Neuronal stem cell (in vitro differentiated cells): ENCODE measurements around the gene TSPO.

Experiments used
- DNase-seq: peaks from one replicate; pipeline ENCODE4 v3.0.0-alpha.2; 2013; ENCODE audit warnings: low spot score
- H2AFZ ChIP-seq: one replicate; pipeline ENCODE4 v1.6.1; 2013; ENCODE audit warnings: mild to moderate bottlenecking, low read length, inconsistent platforms
- H2AK5ac ChIP-seq: 2 replicates; pipeline ENCODE4 v1.6.1; 2013; ENCODE audit warnings: low read depth, mild to moderate bottlenecking, inconsistent platforms, low read length, moderate library complexity, mixed read lengths
- H2BK120ac ChIP-seq: 2 replicates; pipeline ENCODE4 v1.6.1; 2013; ENCODE audit warnings: low read depth, mild to moderate bottlenecking, inconsistent platforms, low read length, moderate library complexity, mixed read lengths
- H2BK12ac ChIP-seq: one replicate; pipeline ENCODE4 v1.6.1; 2013; ENCODE audit warnings: low read length, inconsistent platforms
- H2BK15ac ChIP-seq: 2 replicates; pipeline ENCODE4 v1.6.1; 2013; ENCODE audit warnings: mild to moderate bottlenecking, low read length, inconsistent platforms, mixed read lengths
- H2BK5ac ChIP-seq: one replicate; pipeline ENCODE4 v1.6.1; 2013; ENCODE audit warnings: inconsistent platforms, mild to moderate bottlenecking, low read length, moderate library complexity
- H3K14ac ChIP-seq: one replicate; pipeline ENCODE4 v1.6.1; 2013; ENCODE audit warnings: low read length, inconsistent platforms
- H3K18ac ChIP-seq: 2 replicates; pipeline ENCODE4 v1.6.1; 2013; ENCODE audit warnings: low read length, inconsistent platforms
- H3K23ac ChIP-seq: 2 replicates; pipeline ENCODE4 v1.6.1; 2013; ENCODE audit warnings: low read depth, mild to moderate bottlenecking, mixed read lengths, low read length, inconsistent platforms; ENCODE audit not compliant: poor library complexity
- H3K27ac ChIP-seq: replicated peaks from 3 replicates; pipeline ENCODE4 v1.5.1; 2013; ENCODE audit warnings: low read length, inconsistent platforms
- H3K27me3 ChIP-seq, 3 experiments: 2 replicates each; pipeline ENCODE4 v1.6.1; 2013; ENCODE audit warnings: low read length in 3 of 3, mild to moderate bottlenecking in 2 of 3, inconsistent platforms in 1 of 3, low read depth in 1 of 3, mixed read lengths in 1 of 3, moderate library complexity in 1 of 3; ENCODE audit not compliant: control insufficient read depth in 3 of 3, insufficient read depth in 3 of 3
- H3K36me3 ChIP-seq, 2 donors: replicated peaks in 1 of 2; 2 replicates each; pipeline ENCODE4 v1.6.1; 2013; ENCODE audit warnings: low read length in 2 of 2; ENCODE audit not compliant: control insufficient read depth in 2 of 2, insufficient read depth in 2 of 2
- H3K4ac ChIP-seq: 2 replicates; pipeline ENCODE4 v1.6.1; 2013; ENCODE audit warnings: inconsistent platforms, mild to moderate bottlenecking, low read length, moderate library complexity
- H3K4me1 ChIP-seq, 2 donors: 1 replicate in 1 of 2; 2 replicates in 1 of 2; pipeline ENCODE4 v1.6.1; 2013; ENCODE audit warnings: low read length in 2 of 2, low read depth in 1 of 2; ENCODE audit not compliant: control insufficient read depth in 2 of 2, insufficient read depth in 1 of 2
- H3K4me2 ChIP-seq: one replicate; pipeline ENCODE4 v1.6.1; 2013; ENCODE audit warnings: mild to moderate bottlenecking, low read length, inconsistent platforms; ENCODE audit not compliant: insufficient read depth, poor library complexity, severe bottlenecking
- H3K4me3 ChIP-seq, 2 donors: 2 replicates each; pipeline ENCODE4 v1.5.1; 2013; ENCODE audit warnings: low read length in 2 of 2, mild to moderate bottlenecking in 2 of 2, inconsistent platforms in 1 of 2, moderate library complexity in 1 of 2
- H3K79me1 ChIP-seq: one replicate; pipeline ENCODE4 v1.6.1; 2013; ENCODE audit warnings: low read depth, mild to moderate bottlenecking, inconsistent platforms, low read length, moderate library complexity
- H3K9ac ChIP-seq: one replicate; pipeline ENCODE4 v1.6.1; 2013; ENCODE audit warnings: mild to moderate bottlenecking, low read depth, low read length, inconsistent platforms; ENCODE audit not compliant: poor library complexity
- H3K9me3 ChIP-seq, 2 donors: replicated peaks in 1 of 2; 2 replicates each; pipeline versions ENCODE3 to v1.6.1; 2013; ENCODE audit warnings: low read length in 2 of 2, mild to moderate bottlenecking in 2 of 2, inconsistent platforms in 1 of 2, low read depth in 1 of 2, mixed read lengths in 1 of 2, moderate library complexity in 1 of 2; ENCODE audit not compliant: control insufficient read depth in 2 of 2, insufficient read depth in 1 of 2
- H4K8ac ChIP-seq: one replicate; pipeline ENCODE4 v1.6.1; 2013; ENCODE audit warnings: low read depth, mild to moderate bottlenecking, inconsistent platforms, low read length, moderate library complexity
- H4K91ac ChIP-seq: one replicate; pipeline ENCODE4 v1.6.1; 2013; ENCODE audit warnings: low read length, low read depth, mild to moderate bottlenecking, inconsistent platforms; ENCODE audit not compliant: poor library complexity
- WGBS, 2 donors: extraction: QIAGEN DNeasy Blood & Tissue Kit; methylation state at CpG; one replicate each; pipeline ENCODE4 v1.1.7; 2013; ENCODE audit warnings: missing lambda C conversion rate in 2 of 2, mixed read lengths in 1 of 2; ENCODE audit not compliant: insufficient read length in 2 of 2, insufficient replicate concordance in 1 of 2; ENCODE audit errors: extremely low coverage in 2 of 2; 5-methylcytosine and 5-hydroxymethylcytosine counted together

Gene TSPO

GRCh38 chr22:43134553-43134952 lies 16.8 kb upstream of the TSPO start:
- no peak overlapping the region for H3K4me2 ChIP-seq
- H3K4me3 ChIP-seq = no peak overlapping the region
- no peak overlapping the region for H4K8ac ChIP-seq
- H3K79me1 ChIP-seq = peaks cover 3% of the 10 kb centered on the region
- H3K14ac ChIP-seq = no peak overlapping the region
- no peak overlapping the region for H3K18ac ChIP-seq
- no peak for DNase-seq
- H3K4ac ChIP-seq = no peak overlapping the region
- no peak overlapping the region for H2BK12ac ChIP-seq
- H2BK120ac ChIP-seq = no peak overlapping the region
- no peak overlapping the region for H3K27ac ChIP-seq
- no peak overlapping the region for H3K9ac ChIP-seq
- no peak overlapping the region for H2AFZ ChIP-seq
- peaks cover 0 to 2% (median 0%) of the 10 kb centered on the region in 3 experiments for H3K27me3 ChIP-seq
- H4K91ac ChIP-seq = no peak overlapping the region
- no CpG with 5 or more reads among the region's 4 CpGs for WGBS, 2 donors
- H3K9me3 ChIP-seq = no peaks in the 10 kb centered on the region
- H3K23ac ChIP-seq = no peak overlapping the region
- no peak overlapping the region for H2AK5ac ChIP-seq
- H3K36me3 ChIP-seq = peaks cover 45 to 84% of the 10 kb centered on the region in 2 donors
- peaks cover 0 to 1% of the 10 kb centered on the region in 2 donors for H3K4me1 ChIP-seq
- no peak overlapping the region for H2BK15ac ChIP-seq
- no peak overlapping the region for H2BK5ac ChIP-seq

GRCh38 chr22:43135565-43135964 lies 15.8 kb upstream of the TSPO start:
- Histone ChIP-seq H3K9me3 (no peaks in the 10 kb centered on the region), H3K27me3 (peaks cover 0 to 2% (median 0%) of the 10 kb centered on the region in 3 experiments), H3K18ac (no peak overlapping the region), H3K23ac (no peak overlapping the region), H3K14ac (no peak overlapping the region), H3K4me1 (no peaks in the 10 kb centered on the region), H3K79me1 (peaks cover 3% of the 10 kb centered on the region), H2AFZ (no peak overlapping the region), H2BK5ac (no peak overlapping the region), H3K36me3 (peaks cover 51 to 94% of the 10 kb centered on the region in 2 donors), H3K4me3 (peak overlapping the region in 1 of 2 donors; percentile 1), H4K91ac (peak overlapping the region; percentile 44), H3K27ac (no peak overlapping the region), H3K4me2 (no peak overlapping the region), H3K4ac (no peak overlapping the region), H2BK15ac (no peak overlapping the region), H3K9ac (no peak overlapping the region), H4K8ac (no peak overlapping the region), H2BK12ac (no peak overlapping the region), H2BK120ac (no peak overlapping the region), H2AK5ac (no peak overlapping the region)
- WGBS, 2 donors = no CpG with 5 or more reads among the region's 5 CpGs
- no peak for DNase-seq

- Histone ChIP-seq H3K79me1 (peaks cover 7% of the 10 kb centered on the region), H2AK5ac (no peak overlapping the region), H3K23ac (no peak overlapping the region), H3K4ac (no peak overlapping the region), H3K27ac (no peak overlapping the region), H3K4me3 (no peak overlapping the region), H4K8ac (no peak overlapping the region), H3K4me2 (no peak overlapping the region), H2AFZ (no peak overlapping the region), H3K4me1 (no peaks in the 10 kb centered on the region), H2BK120ac (no peak overlapping the region), H2BK5ac (no peak overlapping the region), H3K36me3 (peaks cover 57 to 96% of the 10 kb centered on the region in 2 donors), H2BK15ac (no peak overlapping the region), H3K14ac (no peak overlapping the region), H2BK12ac (no peak overlapping the region), H3K9ac (no peak overlapping the region), H3K18ac (no peak overlapping the region), H3K27me3 (peaks cover 0 to 2% (median 0%) of the 10 kb centered on the region in 3 experiments), H4K91ac (no peak overlapping the region), H3K9me3 (no peaks in the 10 kb centered on the region)
- DNase-seq = no peak
- WGBS, 2 donors = no CpG with 5 or more reads among the region's 9 CpGs
Measured at GRCh38 chr22:43136255-43136654, 15.1 kb upstream of the TSPO start.

DNA sequence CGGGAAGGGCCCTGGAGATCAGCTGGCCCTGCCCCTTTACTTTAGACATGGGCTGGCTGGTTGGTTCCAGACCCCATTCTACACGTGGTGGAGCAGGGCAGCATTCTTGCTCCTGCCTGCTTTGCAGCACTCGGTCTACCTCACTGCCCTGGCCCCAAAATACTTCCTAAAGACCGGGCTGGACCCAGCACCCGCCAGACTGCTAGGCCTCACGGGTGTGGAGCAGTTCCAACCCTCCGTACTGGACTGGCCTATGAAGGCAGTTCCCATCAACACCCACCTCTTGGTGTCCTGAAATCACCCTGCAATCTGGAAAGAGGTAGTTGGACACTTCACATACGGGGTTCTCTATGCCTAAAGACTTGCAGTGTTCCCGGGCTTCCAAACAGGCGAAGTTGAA lies 14.6 kb upstream of the TSPO start:
- peaks cover 0 to 2% (median 0%) of the 10 kb centered on the region in 3 experiments for H3K27me3 ChIP-seq
- H2AFZ ChIP-seq = no peak overlapping the region
- H3K4me2 ChIP-seq = no peak overlapping the region
- no peak overlapping the region for H2BK15ac ChIP-seq
- H2BK12ac ChIP-seq = no peak overlapping the region
- no peak overlapping the region for H4K91ac ChIP-seq
- no peak overlapping the region for H2BK120ac ChIP-seq
- H3K4me3 ChIP-seq = no peak overlapping the region
- H2BK5ac ChIP-seq = no peak overlapping the region
- no CpG with 5 or more reads among the region's 10 CpGs for WGBS, 2 donors
- H3K9ac ChIP-seq = no peak overlapping the region
- no peak overlapping the region for H3K4ac ChIP-seq
- peaks cover 55 to 93% of the 10 kb centered on the region in 2 donors for H3K36me3 ChIP-seq
- H3K79me1 ChIP-seq = peaks cover 8% of the 10 kb centered on the region
- H3K23ac ChIP-seq = no peak overlapping the region
- H3K9me3 ChIP-seq = no peaks in the 10 kb centered on the region
- no peak overlapping the region for H2AK5ac ChIP-seq
- no peak overlapping the region for H3K18ac ChIP-seq
- no peak for DNase-seq
- H4K8ac ChIP-seq = no peak overlapping the region
- H3K27ac ChIP-seq = no peak overlapping the region
- no peak overlapping the region for H3K14ac ChIP-seq
- H3K4me1 ChIP-seq = no peaks in the 10 kb centered on the region
